Skeletal muscle tissue (tissue), 4 donors: ENCODE results near the gene EFL1. TPM values are rescaled to one million over a fixed set of nuclear protein-coding genes. Genes with fewer than 3 reads are reported as not detected.
"Not testable (repeated sequence)": the region's sequence is repeated elsewhere in the genome, so short reads cannot be mapped to it uniquely, and the experiment has no call there.

Source experiments
- H3K27ac ChIP-seq: one replicate; pipeline ENCODE4 v1.7.0; 2013; ENCODE audit warnings: mild to moderate bottlenecking, low read depth, low read length, inconsistent platforms
- H3K27me3 ChIP-seq, 3 donors: one replicate each; pipeline ENCODE4 v1.7.0; 2013; ENCODE audit warnings: low read length in 3 of 3; ENCODE audit not compliant: control insufficient read depth in 3 of 3, insufficient read depth in 3 of 3
- H3K36me3 ChIP-seq, 3 donors: one replicate each; pipeline ENCODE4 v1.7.0; 2013; ENCODE audit warnings: low read length in 3 of 3; ENCODE audit not compliant: control insufficient read depth in 3 of 3, insufficient read depth in 3 of 3
- H3K4me1 ChIP-seq, 3 donors: one replicate each; pipeline ENCODE4 v1.7.0; 2013; ENCODE audit warnings: low read length in 3 of 3, mild to moderate bottlenecking in 3 of 3; ENCODE audit not compliant: control insufficient read depth in 3 of 3, insufficient read depth in 3 of 3
- H3K4me3 ChIP-seq, 3 donors: one replicate each; pipeline ENCODE4 v1.7.0; 2013; ENCODE audit warnings: low read length in 3 of 3
- H3K9ac ChIP-seq, 3 donors: one replicate each; pipeline ENCODE4 v1.7.0; 2013; ENCODE audit warnings: low read length in 3 of 3, mild to moderate bottlenecking in 3 of 3, moderate library complexity in 2 of 3, low read depth in 1 of 3
- H3K9me3 ChIP-seq, 3 donors: one replicate each; pipeline ENCODE4 v1.7.0; 2013; ENCODE audit warnings: low read length in 3 of 3; ENCODE audit not compliant: control insufficient read depth in 3 of 3
- total RNA-seq: library from RNA; depleted of rRNA; stranded (reverse); fragments of >200 nt; gene quantifications from one replicate; pipeline ENCODE4 v1.2.3, GENCODE V29; 2014
- donor health status: Osteomylitis.

Gene EFL1
- 20.9 TPM for total RNA-seq

DNA sequence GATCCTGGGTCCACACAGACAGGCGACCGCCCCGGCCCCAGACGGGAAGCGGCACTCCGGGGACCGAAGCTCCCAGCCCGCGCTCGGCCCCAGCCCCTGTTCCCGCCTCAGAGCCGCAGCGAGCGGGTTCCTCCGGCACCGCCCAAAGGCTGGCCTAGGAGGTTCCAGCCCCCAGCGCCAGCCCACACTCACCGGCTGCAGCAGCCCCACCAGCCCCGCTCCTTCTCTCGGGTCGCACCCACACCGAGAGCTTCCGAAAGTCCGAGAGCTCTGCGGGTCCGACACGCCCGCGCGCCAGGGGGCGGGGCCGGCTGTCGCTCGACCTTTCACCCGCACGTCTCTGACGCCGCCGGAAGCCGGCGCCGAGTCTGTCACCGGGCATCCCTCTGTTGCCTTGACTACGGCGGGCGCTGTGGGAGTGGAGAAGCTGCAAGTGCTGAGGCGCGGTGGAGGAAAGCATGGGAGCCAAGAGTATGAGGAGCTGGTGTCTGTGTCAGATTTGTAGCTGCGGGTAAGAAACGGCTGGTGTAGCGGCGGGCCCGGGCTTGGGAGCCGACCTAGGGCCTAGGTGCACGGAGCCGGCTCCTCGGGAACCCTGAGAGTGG lies at the start of gene EFL1, which contains the start of gene SAXO2:
TSS of gene EFL1 (minus strand) at position 313 of the 605 bp plus-strand sequence. CDS start 956 bp downstream, outside the sequence.
TSS of gene SAXO2 (plus strand) at position 397 of the 605 bp plus-strand sequence. CDS start at position 459, 62 bp downstream.
- peak within 1 kb of the TSS; percentile 59 for H3K27ac ChIP-seq
- no peaks in the 10 kb centered on the region for H3K9me3 ChIP-seq
- H3K9ac ChIP-seq, result peak within 1 kb of the TSS; percentile 74 to 87 (median 81)
- H3K27me3 ChIP-seq, result no peaks in the 10 kb centered on the region
- peaks cover 7 to 11% (median 10%) of the 10 kb centered on the region in 3 donors for H3K4me1 ChIP-seq
- H3K36me3 ChIP-seq, result peaks cover 0 to 15% (median 10%) of the 10 kb centered on the region in 3 donors
- H3K4me3 ChIP-seq, result peak within 1 kb of the TSS; percentile 84 to 89 (median 84)

DNA sequence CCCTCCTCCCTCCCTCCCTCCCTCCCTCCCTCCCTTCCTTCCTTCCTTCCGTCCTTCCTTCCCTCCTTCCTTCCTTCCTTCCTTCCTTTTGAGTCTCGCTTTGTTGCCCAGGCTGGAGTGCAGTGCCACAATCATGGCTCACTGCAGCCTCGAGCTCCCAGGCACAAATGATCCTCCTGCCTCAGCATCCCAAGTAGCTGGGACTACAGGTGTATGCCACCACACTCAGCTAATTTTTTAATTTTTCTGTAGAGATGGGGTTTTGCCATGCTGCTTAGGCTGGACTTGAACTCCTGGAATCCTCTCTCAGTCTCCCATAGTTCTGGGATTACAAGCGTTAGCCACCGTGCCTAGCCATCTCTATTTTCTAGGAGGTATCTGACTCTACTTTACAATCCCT lies 48.8 kb upstream of the EFL1 start:
- H3K9me3 ChIP-seq, H3K36me3 ChIP-seq, H3K4me1 ChIP-seq, H3K4me3 ChIP-seq, H3K9ac ChIP-seq, H3K27me3 ChIP-seq, H3K27ac ChIP-seq: not testable (repeated sequence)

DNA sequence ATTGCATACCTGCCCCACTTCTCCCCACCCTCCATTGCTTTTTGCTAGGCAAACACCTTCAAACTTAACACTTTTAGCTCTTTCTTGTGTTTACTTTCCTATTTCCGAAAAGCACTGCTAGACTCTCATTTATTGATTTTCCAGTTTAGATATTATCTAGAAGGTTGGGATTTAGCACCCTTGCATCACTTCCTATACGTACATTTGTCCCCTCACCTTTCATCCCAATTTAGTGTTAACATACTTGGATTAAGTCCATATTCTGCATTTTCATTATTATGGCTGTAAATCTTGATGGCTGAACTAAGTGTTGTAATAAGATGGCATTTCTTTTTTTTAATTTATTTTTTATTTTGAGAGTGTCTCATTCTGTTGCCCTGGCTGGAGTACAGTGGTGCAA lies 47.3 kb upstream of the EFL1 start:
- Histone ChIP-seq H3K9ac (no peak overlapping the region), H3K9me3 (no peaks in the 10 kb centered on the region), H3K4me3 (no peak overlapping the region), H3K27me3 (no peaks in the 10 kb centered on the region), H3K27ac (no peak overlapping the region), H3K4me1 (no peaks in the 10 kb centered on the region), H3K36me3 (no peaks in the 10 kb centered on the region)

DNA sequence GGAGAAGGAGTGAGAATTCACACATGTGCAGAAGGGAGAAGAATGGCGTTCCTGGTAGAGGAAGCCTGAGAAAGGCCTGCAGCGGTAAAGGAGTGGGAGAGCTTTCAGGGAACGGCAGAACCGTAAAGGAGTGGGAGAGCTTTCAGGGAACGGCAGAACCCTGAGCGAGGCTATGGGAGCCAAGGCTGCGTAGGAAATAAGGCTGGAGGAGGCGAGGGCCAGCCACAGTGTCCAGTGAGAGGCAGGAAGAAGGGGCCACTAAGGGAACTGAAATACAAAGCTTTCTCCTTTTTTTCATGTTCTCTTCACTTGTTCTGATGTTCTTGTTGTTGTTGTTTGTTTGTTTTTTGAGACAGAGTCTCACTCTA lies 45.2 kb upstream of the EFL1 start:
- H3K9ac ChIP-seq, result no peak overlapping the region
- no peaks in the 10 kb centered on the region for H3K9me3 ChIP-seq
- no peaks in the 10 kb centered on the region for H3K4me1 ChIP-seq
- no peak overlapping the region for H3K27ac ChIP-seq
- no peak overlapping the region for H3K4me3 ChIP-seq
- H3K27me3 ChIP-seq, result no peaks in the 10 kb centered on the region
- H3K36me3 ChIP-seq, result no peaks in the 10 kb centered on the region

DNA sequence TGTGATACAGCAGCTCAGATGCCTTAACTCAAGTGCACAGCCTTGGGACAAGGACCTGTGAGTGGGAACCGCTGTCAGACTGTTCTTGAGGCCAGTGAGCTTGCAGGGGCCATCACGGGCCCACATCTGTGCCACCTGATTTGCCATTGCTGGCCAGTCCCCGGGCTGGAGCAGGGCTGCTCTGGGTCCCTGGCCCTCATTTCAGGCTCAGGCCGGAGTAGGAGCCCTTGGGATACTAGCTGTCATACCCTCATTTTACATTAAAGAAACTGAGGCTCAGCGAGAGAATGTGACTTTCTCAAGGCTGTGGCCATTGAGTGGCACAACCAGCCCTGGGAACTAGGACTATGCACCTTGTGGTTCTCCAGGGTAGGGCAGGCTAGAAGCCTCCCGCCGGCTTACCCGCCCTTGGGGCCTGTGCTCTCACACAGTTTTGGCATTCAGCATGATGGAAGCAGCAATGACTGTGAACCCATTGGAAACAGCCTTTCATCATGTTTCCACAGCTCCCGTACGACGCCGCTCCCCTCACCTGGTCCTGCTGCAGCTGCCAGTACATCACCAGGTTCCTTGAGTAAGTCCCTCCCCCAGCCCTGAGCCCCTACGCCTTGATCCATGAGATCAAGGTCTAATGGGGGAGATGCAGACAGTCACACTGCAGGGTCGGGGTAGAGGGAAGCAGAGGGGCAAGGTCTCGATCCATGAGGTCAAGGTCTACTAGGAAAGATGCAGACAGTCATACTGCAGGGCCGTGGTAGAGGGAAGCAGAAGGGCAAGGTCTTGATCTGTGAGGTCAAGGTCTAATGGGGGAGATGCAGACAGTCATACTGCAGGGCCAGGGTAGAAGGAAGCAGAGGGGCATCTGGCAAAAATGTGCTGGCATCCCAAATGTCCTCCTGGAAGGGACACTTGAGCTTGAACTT lies 44.5 kb upstream of the EFL1 start:
- no peaks in the 10 kb centered on the region for H3K27me3 ChIP-seq
- no peaks in the 10 kb centered on the region for H3K4me1 ChIP-seq
- no peaks in the 10 kb centered on the region for H3K9me3 ChIP-seq
- H3K27ac ChIP-seq, result no peak overlapping the region
- H3K9ac ChIP-seq, result no peak overlapping the region
- H3K4me3 ChIP-seq, result no peak overlapping the region
- no peaks in the 10 kb centered on the region for H3K36me3 ChIP-seq

DNA sequence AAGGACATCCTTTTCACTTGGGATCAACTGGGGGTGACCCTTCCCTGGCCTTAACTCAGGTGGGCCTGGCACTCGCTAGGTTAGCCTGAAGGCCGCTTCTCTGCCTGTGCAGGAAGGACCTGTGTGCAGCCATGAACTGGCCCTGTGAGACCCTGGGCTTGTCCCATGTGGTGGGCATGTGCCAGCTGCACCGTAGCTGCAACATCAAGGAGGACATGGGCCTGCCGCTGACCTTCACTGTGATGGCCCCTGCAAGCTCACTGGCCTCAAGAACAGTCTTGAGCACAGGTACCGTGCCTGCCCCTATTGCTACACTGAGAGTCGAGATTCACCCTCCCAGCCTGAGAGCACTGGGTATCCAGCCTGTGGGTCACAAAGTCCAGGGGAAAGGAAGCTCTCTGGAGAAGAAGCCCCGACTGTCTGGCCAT lies 43.1 kb upstream of the EFL1 start:
- no peaks in the 10 kb centered on the region for H3K27me3 ChIP-seq
- no peak overlapping the region for H3K9ac ChIP-seq
- H3K4me3 ChIP-seq, result no peak overlapping the region
- H3K4me1 ChIP-seq, result peaks cover 0 to 4% (median 0%) of the 10 kb centered on the region in 3 donors
- H3K9me3 ChIP-seq, result no peaks in the 10 kb centered on the region
- H3K27ac ChIP-seq, result no peak overlapping the region
- no peaks in the 10 kb centered on the region for H3K36me3 ChIP-seq

DNA sequence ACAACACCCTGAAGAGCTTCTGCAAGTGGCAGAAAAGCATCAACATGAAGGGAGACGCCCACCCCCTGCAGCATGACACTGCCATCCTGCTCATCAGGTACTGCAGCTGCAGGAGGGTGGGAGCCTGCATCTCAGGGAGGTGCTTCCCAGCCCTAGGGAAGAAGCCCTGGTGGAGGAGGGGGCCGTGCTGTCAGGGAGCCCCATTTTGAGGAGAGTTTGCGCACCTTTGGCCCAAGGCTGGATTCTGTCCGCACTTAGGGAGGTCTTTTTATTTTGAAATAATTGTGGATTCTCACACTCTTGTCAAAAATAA lies 42.2 kb upstream of the EFL1 start:
- Histone ChIP-seq H3K4me1 (peaks cover 0 to 4% (median 0%) of the 10 kb centered on the region in 3 donors), H3K9me3 (no peaks in the 10 kb centered on the region), H3K27ac (no peak overlapping the region), H3K4me3 (no peak overlapping the region), H3K9ac (no peak overlapping the region), H3K36me3 (no peaks in the 10 kb centered on the region), H3K27me3 (no peaks in the 10 kb centered on the region)

DNA sequence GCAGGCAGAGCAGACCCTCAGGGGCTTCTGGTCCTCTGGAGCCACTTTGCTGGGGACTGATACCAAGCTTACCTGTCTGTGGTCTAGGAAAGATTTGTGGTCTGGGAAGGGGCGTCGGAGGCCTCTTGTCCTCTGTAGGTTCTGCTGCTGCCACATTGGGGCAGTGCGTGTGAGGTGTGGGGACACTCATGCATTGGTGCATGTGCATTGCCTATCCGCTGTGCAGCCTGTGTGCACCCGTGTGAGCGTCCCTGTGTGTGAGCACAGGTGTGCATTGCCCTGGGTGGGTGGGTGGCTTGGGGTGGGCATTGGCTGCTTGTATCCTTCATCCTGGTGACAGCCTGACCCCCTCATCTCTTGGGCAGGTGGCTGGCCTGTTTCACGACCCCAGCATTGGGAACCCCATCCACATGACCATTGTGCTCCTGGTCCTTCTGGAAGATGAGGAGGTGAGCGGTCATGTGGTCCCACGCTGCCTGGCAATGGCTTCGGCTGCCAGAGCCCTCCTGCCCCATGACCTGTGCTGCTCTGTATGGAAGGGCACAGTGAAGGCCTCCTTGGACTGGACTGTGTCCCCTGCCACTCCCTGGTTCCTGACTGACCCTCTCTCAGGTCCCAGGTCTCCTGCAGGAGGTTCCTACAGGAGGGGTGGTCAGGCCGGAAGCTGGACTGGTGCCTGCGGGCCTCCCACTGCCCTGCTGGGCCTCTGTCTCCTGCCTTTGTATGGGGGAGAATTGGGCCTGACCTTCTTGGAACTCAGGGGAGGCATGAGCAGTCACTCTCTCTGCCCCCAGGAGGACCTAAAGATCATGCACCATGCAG lies 41.6 kb upstream of the EFL1 start:
- H3K36me3 ChIP-seq, result no peaks in the 10 kb centered on the region
- no peak overlapping the region for H3K27ac ChIP-seq
- H3K4me3 ChIP-seq, result no peak overlapping the region
- peaks cover 0 to 4% (median 0%) of the 10 kb centered on the region in 3 donors for H3K4me1 ChIP-seq
- no peaks in the 10 kb centered on the region for H3K27me3 ChIP-seq
- H3K9me3 ChIP-seq, result no peaks in the 10 kb centered on the region
- no peak overlapping the region for H3K9ac ChIP-seq

DNA sequence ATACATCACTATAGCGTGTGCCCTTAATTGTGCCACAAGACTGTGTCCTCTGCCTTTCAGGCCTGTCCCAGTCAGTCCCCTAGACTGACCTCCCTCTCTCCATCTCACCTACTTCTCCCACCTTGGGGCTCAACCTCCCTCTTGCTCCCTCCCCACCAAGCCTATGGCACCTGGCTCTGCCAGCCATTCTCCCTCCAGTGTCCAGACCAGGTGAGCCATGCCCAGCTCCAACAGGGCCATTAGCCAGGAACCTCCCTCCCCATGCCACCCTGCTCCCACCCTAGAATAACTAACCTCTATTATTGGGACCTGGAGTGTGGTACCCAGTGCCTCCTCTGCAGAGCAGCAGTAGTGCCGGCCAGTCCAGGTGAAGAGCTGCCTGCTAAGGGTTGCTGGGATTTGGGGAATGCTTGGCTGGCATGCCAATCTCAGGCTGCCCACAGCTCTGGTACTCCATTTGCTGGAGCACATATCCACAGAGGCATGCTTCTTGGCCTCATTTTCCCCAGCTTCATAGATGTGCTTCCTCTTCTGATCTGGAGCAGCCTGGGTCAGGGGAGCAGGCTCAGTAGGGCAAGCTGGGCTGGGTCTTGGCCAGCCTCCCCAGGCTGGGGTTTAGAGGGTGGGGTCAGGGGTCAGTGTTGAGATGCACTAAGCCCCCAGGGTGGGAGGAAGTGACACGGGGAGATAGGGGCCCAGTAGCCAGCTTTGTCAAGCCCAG lies 38.9 kb upstream of the EFL1 start:
- H3K27ac ChIP-seq, result no peak overlapping the region

More for the DNA sequence above, 38.9 kb upstream of the EFL1 start:
- Histone ChIP-seq H3K9me3 (no peaks in the 10 kb centered on the region), H3K36me3 (no peaks in the 10 kb centered on the region), H3K27me3 (peaks cover 0 to 5% (median 4%) of the 10 kb centered on the region in 3 donors), H3K9ac (no peak overlapping the region), H3K4me3 (no peak overlapping the region), H3K4me1 (peaks cover 0 to 4% (median 0%) of the 10 kb centered on the region in 3 donors)
